Measurements from ENCODE around the gene NMNAT3.

The NMNAT3 gene

DNA sequence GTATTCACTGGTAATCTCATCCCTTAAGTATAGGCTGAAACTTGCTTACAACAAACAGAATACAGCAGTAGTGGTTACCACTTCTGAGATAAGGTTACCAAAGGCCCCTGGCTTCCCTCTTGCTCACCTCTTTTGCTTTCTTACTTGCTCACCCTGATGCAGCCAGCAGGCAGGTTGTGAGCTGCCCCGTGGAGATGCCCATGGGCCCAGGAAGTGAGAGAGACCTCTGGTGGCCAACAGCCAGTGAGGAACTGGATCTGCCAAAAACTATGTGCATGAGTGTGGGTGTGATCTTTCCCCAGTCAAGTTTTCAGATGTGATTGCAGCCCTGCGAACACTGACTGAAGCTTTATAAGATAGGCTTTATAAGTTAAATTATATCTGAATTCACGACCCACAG is 48.7 kb downstream of the NMNAT3 start:
- peak; percentile 26 for DNase-seq
- no peak overlapping the region for H2AFZ ChIP-seq (ENCODE audit: low read depth, low read length)

GRCh38 chr3:139627759-139628158 is 50.0 kb downstream of the NMNAT3 start:
- TF ChIP-seq, protein P1, sequence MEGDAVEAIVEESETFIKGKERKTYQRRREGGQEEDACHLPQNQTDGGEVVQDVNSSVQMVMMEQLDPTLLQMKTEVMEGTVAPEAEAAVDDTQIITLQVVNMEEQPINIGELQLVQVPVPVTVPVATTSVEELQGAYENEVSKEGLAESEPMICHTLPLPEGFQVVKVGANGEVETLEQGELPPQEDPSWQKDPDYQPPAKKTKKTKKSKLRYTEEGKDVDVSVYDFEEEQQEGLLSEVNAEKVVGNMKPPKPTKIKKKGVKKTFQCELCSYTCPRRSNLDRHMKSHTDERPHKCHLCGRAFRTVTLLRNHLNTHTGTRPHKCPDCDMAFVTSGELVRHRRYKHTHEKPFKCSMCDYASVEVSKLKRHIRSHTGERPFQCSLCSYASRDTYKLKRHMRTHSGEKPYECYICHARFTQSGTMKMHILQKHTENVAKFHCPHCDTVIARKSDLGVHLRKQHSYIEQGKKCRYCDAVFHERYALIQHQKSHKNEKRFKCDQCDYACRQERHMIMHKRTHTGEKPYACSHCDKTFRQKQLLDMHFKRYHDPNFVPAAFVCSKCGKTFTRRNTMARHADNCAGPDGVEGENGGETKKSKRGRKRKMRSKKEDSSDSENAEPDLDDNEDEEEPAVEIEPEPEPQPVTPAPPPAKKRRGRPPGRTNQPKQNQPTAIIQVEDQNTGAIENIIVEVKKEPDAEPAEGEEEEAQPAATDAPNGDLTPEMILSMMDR (IDR thresholded peaks at IDR 0.05; ENCODE audit: borderline replicate concordance, extremely low read depth, low read length, poor library complexity, severe bottlenecking), result no peak
- no peak for TF ChIP-seq EZH2 (IDR thresholded peaks at IDR 0.05; ENCODE audit: borderline replicate concordance, low read depth, low read length, severe bottlenecking)
- Histone ChIP-seq H3K27ac (ENCODE audit: low read length) (no peak overlapping the region), H3K36me3 (ENCODE audit: insufficient read depth, low read length) (no peaks in the 10 kb centered on the region), H2AFZ (ENCODE audit: low read depth, low read length) (no peak overlapping the region), H3K4me1 (ENCODE audit: insufficient read depth, low read length) (no peaks in the 10 kb centered on the region), H3K4me2 (ENCODE audit: insufficient read depth, low read length) (no peak overlapping the region), H3K9ac (ENCODE audit: low read depth, low read length) (no peak overlapping the region), H3K79me2 (ENCODE audit: insufficient read depth, low read length) (no peaks in the 10 kb centered on the region), H3K4me3 (ENCODE audit: low read depth in 1 of 2, low read length in 2 of 2) (no peak overlapping the region), H4K20me1 (ENCODE audit: insufficient read depth, low read length) (no peaks in the 10 kb centered on the region), H3K27me3 (ENCODE audit: insufficient read depth, low read length, poor library complexity) (no peaks in the 10 kb centered on the region), H3K9me3 (ENCODE audit: insufficient read depth, low read length, severe bottlenecking) (no peaks in the 10 kb centered on the region)
- ATAC-seq (ENCODE audit: insufficient read depth, low read depth) (no peak), DNase-seq (no peak)

More for the DNA sequence above, 48.7 kb downstream of the NMNAT3 start:
- no peaks in the 10 kb centered on the region for H3K27me3 ChIP-seq (ENCODE audit: insufficient read depth, low read length, poor library complexity)
- H3K4me1 ChIP-seq (ENCODE audit: insufficient read depth, low read length), result no peaks in the 10 kb centered on the region
- no peak overlapping the region for H3K27ac ChIP-seq (ENCODE audit: low read length)
- H3K9me3 ChIP-seq (ENCODE audit: insufficient read depth, low read length, severe bottlenecking), result no peaks in the 10 kb centered on the region
- no peaks in the 10 kb centered on the region for H3K79me2 ChIP-seq (ENCODE audit: insufficient read depth, low read length)
- H3K4me3 ChIP-seq (ENCODE audit: low read depth in 1 of 2, low read length in 2 of 2), result no peak overlapping the region
- no peaks in the 10 kb centered on the region for H4K20me1 ChIP-seq (ENCODE audit: insufficient read depth, low read length)
- H3K4me2 ChIP-seq (ENCODE audit: insufficient read depth, low read length), result no peak overlapping the region
- no peak for TF ChIP-seq EZH2 (IDR thresholded peaks at IDR 0.05; ENCODE audit: borderline replicate concordance, low read depth, low read length, severe bottlenecking)
- TF ChIP-seq, protein P1 (IDR thresholded peaks at IDR 0.05; ENCODE audit: borderline replicate concordance, extremely low read depth, low read length, poor library complexity, severe bottlenecking), result peak; percentile 59
- H3K36me3 ChIP-seq (ENCODE audit: insufficient read depth, low read length), result no peaks in the 10 kb centered on the region
- peak; percentile 66 for ATAC-seq (ENCODE audit: insufficient read depth, low read depth)
- H3K9ac ChIP-seq (ENCODE audit: low read depth, low read length), result no peak overlapping the region

GRCh38 chr3:139620438-139620837 is 57.3 kb downstream of the NMNAT3 start:
- H2AFZ ChIP-seq (ENCODE audit: low read depth, low read length), result no peak overlapping the region
- no peak for ATAC-seq (ENCODE audit: insufficient read depth, low read depth)
- H3K9me3 ChIP-seq (ENCODE audit: insufficient read depth, low read length, severe bottlenecking), result no peaks in the 10 kb centered on the region
- no peaks in the 10 kb centered on the region for H3K4me1 ChIP-seq (ENCODE audit: insufficient read depth, low read length)
- H3K27ac ChIP-seq (ENCODE audit: low read length), result no peak overlapping the region
- H3K4me2 ChIP-seq (ENCODE audit: insufficient read depth, low read length), result no peak overlapping the region
- H3K27me3 ChIP-seq (ENCODE audit: insufficient read depth, low read length, poor library complexity), result peaks cover 8% of the 10 kb centered on the region
- H3K4me3 ChIP-seq (ENCODE audit: low read depth in 1 of 2, low read length in 2 of 2), result no peak overlapping the region
- no peaks in the 10 kb centered on the region for H3K79me2 ChIP-seq (ENCODE audit: insufficient read depth, low read length)
- DNase-seq, result no peak
- no peaks in the 10 kb centered on the region for H4K20me1 ChIP-seq (ENCODE audit: insufficient read depth, low read length)
- H3K36me3 ChIP-seq (ENCODE audit: insufficient read depth, low read length), result no peaks in the 10 kb centered on the region
- TF ChIP-seq, protein P1 (IDR thresholded peaks at IDR 0.05; ENCODE audit: borderline replicate concordance, extremely low read depth, low read length, poor library complexity, severe bottlenecking), result no peak
- TF ChIP-seq EZH2 (IDR thresholded peaks at IDR 0.05; ENCODE audit: borderline replicate concordance, low read depth, low read length, severe bottlenecking), result no peak
- no peak overlapping the region for H3K9ac ChIP-seq (ENCODE audit: low read depth, low read length)

DNA sequence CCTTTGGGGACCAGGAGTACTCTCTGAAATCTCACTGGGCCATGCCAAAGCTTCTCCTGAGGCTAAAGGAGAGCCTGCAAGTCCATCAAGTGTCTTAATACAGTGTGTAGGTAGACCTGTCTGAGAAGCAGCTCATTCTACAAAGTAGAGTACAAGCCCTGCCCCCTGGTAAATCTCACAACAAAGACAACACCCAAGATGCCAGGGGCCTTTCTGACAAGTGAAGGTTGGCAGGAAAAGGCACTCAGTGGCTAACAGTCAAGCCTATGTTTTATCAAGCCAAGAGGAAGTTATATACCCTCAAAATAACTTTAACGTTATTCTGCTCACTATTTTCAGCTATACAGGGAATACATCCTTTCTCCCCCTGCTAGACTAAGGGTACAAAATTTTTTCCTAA is 58.3 kb downstream of the NMNAT3 start:
- Histone ChIP-seq H3K4me2 (ENCODE audit: insufficient read depth, low read length) (no peak overlapping the region), H3K36me3 (ENCODE audit: insufficient read depth, low read length) (no peaks in the 10 kb centered on the region), H3K79me2 (ENCODE audit: insufficient read depth, low read length) (no peaks in the 10 kb centered on the region), H3K4me3 (ENCODE audit: low read depth in 1 of 2, low read length in 2 of 2) (no peak overlapping the region), H3K9me3 (ENCODE audit: insufficient read depth, low read length, severe bottlenecking) (no peaks in the 10 kb centered on the region), H2AFZ (ENCODE audit: low read depth, low read length) (no peak overlapping the region), H3K27ac (ENCODE audit: low read length) (no peak overlapping the region), H3K4me1 (ENCODE audit: insufficient read depth, low read length) (no peaks in the 10 kb centered on the region), H4K20me1 (ENCODE audit: insufficient read depth, low read length) (no peaks in the 10 kb centered on the region), H3K27me3 (ENCODE audit: insufficient read depth, low read length, poor library complexity) (peaks cover 8% of the 10 kb centered on the region), H3K9ac (ENCODE audit: low read depth, low read length) (no peak overlapping the region)
- ATAC-seq (ENCODE audit: insufficient read depth, low read depth) (no peak), DNase-seq (no peak)
- TF ChIP-seq, protein P1 (IDR thresholded peaks at IDR 0.05; ENCODE audit: borderline replicate concordance, extremely low read depth, low read length, poor library complexity, severe bottlenecking), result no peak
- no peak for TF ChIP-seq EZH2 (IDR thresholded peaks at IDR 0.05; ENCODE audit: borderline replicate concordance, low read depth, low read length, severe bottlenecking)

Data from DND-41 (cell line).